ENCODE data around the gene ARPC2.

- TF ChIP-seq CTCF (IDR thresholded peaks at IDR 0.05) (no peak), POLR2A (IDR thresholded peaks at IDR 0.05) (no peak), EP300 (IDR thresholded peaks at IDR 0.05; ENCODE audit: low read depth) (no peak)
Measured at GRCh38 chr2:218187296-218188015, 29.5 kb upstream of the ARPC2 start.

Measured in transverse colon (tissue), 3 donors.